ENCODE results near the gene MYO1F.
"Not testable (repeated sequence)": the region's sequence is repeated elsewhere in the genome, so short reads cannot be mapped to it uniquely, and the experiment has no call there.

MYO1F gene

DNA sequence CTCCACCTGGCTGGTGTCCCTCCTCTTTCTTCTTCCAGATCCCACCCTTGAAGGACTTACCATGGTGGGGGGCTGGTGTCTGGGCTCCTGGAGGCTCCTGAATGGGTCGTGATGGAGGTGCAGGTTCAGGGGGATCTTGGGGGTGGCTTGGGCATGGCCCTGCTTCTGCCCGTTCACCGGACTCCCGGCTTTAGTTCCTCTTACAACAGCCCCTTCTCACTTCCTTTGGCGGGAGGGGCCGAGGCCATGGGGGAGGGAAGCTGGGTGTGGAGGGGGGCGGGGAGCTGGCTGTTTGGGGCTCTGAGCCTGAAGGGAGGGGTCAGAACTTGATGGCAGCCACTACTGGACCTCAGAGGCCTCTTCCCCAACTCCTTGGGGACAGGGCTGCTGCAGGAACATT is at the start of gene MYO1F:
TSS of gene MYO1F (minus strand) at position 196 of the 400 bp plus-strand sequence. CDS start at position 63, 133 bp downstream.
- DNase-seq (ENCODE audit: low spot score): no peak

DNA sequence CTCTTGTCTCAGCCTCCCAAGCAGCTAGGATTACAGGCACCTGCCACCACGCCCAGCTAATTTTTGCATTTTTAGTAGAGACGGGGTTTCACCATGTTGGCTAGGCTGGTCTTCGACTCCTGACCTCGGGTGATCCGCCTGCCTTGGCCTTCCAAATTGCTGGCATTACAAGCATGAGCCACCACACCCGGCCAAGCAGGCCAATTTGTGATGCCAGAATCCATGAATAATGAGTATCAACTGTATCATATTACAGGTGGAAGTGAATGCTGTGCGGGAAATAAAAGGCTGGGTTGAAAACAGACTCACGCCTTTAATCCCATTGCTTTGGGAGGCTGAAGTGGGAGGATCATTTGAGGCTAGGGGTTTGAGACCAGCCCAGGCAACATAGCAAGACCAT is 49.6 kb upstream of the MYO1F start:
- no peak for DNase-seq (ENCODE audit: low spot score)

DNA sequence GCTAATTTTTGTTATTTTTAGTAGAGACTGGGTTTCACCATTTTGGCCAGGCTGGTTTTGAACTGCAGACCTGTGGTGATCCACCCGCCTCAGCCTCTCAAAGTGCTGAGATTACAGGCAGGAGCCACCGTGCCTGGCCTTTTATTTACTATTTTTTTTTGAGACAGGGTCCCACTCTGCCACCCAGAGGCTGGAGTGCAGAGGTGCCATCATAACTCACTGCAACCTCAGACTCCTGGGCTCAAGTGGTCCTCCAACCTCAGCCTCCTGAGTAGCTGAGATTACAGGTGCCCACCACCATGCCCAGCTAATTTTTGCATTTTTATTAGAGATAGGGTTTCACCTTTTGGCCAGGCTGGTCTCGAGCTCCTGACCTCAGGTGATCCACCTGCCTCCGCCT is 45.6 kb upstream of the MYO1F start:
- DNase-seq (ENCODE audit: low spot score): not testable (repeated sequence)

- no peak for DNase-seq (ENCODE audit: low spot score)
These were observed 41.5 kb upstream of the MYO1F start for GRCh38 chr19:8618751-8619150.

DNA sequence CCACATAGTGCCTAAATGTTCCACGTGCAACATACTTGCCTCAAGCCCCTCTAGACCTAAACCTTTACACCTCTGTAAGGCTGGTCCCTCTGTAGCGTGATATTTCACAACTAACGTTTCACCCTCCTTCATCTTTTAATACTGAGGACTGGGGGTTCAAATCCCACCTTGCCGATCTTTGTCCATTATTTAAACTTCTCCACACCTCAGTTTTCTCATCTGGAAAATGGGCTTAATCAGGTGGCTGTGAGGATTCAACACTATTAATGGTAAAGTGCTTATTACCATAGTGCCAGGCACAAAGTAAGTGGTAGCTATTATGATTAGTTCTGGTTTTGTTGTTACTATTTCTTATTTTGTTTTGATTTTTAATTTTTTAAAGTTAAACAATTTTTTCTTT is 40.7 kb upstream of the MYO1F start:
- no peak for DNase-seq (ENCODE audit: low spot score)

- not testable (repeated sequence) for DNase-seq (ENCODE audit: low spot score)
These were observed 40.1 kb upstream of the MYO1F start for GRCh38 chr19:8617325-8617724.

GRCh38 chr19:8616861-8617260 is 39.6 kb upstream of the MYO1F start:
- DNase-seq (ENCODE audit: low spot score): no peak

GRCh38 chr19:8615813-8616596 is 38.8 kb upstream of the MYO1F start:
- DNase-seq (ENCODE audit: low spot score): peak; percentile 61

- DNase-seq (ENCODE audit: low spot score): no peak
These were observed 37.8 kb upstream of the MYO1F start for GRCh38 chr19:8615024-8615423.

DNA sequence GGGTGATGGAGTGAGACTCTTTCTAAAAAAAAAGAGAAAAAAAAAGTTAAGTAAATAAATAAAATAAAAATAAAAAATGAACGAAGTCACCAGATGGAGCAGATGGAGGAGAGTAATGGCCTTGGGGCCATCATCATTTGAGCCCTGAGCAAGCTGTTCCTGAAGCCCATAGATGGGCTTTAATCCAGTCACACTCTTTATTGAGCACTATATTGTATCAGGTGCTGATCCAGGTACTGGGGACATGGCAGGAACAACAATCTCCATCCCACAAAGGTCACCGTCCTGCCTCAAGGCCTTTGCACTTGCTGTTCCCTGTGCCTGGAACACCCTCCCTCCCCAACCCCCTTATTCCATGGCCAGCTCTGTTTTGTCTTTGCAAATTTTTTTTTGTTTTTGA is 37.2 kb upstream of the MYO1F start:
- no peak for DNase-seq (ENCODE audit: low spot score)

- DNase-seq (ENCODE audit: low spot score): no peak
These were observed 35.5 kb upstream of the MYO1F start for GRCh38 chr19:8612807-8613171.

- DNase-seq (ENCODE audit: low spot score): no peak
These were observed 34.9 kb upstream of the MYO1F start for GRCh38 chr19:8611877-8612806.

GRCh38 chr19:8611391-8611876 is 34.2 kb upstream of the MYO1F start:
- DNase-seq (ENCODE audit: low spot score): no peak

DNA sequence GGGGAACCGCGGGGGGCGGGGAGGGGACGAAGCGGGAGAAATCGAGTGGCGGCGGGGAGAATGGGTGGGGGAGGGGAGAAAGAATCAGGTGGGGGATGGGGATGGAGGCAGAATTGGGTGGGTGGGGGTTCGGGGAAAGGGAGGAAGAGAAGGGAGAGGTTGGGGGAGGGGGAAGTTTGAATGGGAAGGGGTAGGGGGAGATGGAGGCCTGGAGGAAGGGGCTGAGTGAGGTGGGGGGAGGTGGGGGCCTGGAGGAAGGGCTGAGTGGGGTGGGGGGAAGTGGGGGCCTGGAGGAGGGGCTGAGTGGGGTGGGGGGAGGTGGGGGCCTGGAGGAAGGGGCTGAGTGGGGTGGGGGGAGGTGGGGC is 33.7 kb upstream of the MYO1F start:
- no peak for DNase-seq (ENCODE audit: low spot score)

DNA sequence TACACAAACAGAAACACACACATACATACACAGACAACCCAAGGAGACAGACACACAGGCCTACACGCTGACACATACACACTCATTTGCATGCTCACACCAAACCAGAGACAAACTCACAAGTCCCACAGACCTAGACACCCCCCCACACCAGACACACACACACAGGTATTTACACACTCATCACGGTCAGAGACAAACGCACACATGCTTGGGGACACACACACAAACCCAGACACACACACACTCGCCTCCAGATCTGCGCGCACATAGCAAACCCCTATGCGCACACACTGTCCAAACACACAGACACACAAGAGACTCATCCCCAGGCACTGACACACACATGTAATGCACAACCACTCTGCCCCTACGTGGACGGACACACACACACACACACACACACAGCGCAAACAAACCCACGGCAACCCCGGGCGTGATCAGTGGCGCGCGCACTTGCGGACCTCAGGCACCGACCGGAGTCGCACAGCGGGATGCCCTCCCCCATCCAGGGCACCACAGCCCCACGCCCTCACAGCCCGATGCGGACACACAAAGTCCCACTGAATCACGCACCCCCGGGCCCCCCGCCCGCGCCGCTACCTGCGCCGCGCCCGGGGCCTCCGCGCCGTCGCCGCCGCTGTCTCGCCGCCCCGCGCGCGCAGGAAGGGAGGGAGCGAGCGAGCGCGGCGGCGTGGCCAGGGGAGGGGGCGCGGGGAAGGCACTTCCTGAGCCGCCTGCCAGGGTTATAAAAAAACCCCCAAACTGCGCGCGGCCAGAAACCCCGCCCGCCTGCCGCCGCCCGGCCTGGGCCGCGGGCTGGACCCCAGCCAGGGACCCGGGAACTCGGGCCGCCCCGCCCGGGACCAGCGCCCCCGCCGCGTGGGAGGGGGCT is 33.0 kb upstream of the MYO1F start, which contains the start of gene ADAMTS10:
TSS of gene ADAMTS10 (minus strand) at position 675 of the 895 bp plus-strand sequence. CDS start 5,005 bp downstream, outside the sequence.
- no peak for DNase-seq (ENCODE audit: low spot score)

DNA sequence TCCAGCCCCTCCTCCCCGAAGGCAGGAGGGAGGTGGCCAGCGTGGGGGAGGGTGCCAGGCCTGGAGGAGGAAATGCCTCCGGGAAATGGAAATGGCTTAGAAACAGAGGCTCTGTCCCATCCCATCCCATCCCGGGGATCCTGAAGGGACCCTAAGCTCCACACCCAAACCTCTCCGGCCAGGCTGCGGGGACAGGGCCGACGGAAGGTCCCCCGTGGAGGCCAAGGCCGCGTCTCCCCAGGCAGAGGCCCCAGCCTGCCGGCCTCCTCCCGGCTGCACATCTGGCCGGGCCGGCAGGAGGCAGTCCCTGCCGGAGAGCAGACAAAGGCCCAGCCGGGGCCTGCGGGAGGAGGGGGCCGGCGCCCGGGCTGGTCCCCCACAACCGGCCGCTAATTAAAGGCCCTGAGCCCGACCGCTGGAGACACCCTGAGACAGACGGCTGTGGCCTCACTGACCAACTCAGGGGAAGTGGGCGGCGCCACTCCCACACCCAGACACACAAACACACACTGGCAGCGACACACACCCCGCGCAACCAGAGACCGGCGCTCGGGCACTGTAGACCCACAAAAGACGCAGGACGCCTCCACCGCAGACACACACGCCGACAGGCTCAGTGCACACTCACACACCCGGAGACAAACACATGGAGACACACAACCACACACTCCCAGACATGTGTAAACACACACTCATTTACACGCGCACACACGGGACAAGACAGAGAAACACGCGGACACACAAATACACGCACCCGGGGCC is 32.2 kb upstream of the MYO1F start:
- DNase-seq (ENCODE audit: low spot score): peak; percentile 69

DNA sequence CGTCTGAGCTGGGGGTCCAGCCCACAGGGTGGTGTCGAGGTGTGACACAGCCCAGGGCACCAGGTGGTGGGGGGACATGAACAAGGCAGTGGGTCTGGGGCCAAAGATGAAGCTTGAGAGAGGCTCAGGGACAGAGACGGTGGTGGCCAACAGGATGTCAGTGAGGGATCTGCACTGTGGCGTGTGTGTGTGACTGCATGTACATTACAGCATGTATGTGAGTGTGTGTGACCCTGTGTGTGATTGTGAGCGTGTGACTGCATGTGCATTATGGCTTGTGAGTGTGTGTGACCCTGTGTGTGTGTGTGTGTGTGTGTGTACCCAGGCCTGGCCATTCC is 31.7 kb upstream of the MYO1F start:
- no peak for DNase-seq (ENCODE audit: low spot score)

- DNase-seq (ENCODE audit: low spot score): no peak
These were observed 30.1 kb upstream of the MYO1F start for GRCh38 chr19:8607386-8607785.

GRCh38 chr19:8605514-8605913 is 28.3 kb upstream of the MYO1F start:
- DNase-seq (ENCODE audit: low spot score): no peak

DNA sequence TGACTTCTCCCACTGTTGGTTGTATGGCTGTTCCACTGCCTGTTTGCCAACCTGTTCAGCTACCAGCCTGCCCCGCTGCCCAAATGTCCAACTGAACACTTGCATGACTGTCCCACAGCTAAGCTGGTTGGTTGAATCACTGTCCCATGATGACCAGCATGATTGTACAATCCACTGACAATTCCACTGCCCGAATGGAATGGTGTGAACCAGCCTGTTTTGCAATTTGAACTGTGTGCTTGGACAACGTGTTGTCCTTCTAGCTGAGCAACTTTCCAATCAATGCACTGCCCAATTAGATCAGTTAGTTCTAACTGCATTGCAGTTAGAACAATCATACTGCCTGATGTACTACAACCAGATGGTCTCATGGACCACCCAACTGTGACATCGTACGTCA is 24.6 kb upstream of the MYO1F start:
- no peak for DNase-seq (ENCODE audit: low spot score)

DNA sequence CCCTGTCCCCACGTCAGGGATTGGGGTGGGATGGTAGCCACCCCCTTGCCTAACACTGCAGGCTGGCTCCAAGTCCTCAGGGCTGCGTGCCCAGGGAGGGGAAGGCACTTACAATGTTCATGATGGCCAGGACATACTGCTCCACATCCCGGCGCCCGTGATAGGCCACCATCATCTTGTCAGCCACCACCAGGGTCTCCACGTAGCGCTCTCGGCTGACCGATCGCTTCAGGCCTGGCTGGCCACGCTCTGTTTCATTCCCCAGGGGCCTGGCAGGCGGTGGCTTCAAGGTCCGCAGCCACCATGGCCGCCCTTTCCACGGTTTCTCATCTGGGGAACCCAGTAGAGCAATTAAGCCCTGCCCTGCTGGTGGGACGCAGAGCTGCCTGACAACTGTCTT is 23.6 kb upstream of the MYO1F start:
- DNase-seq (ENCODE audit: low spot score): no peak

Measured in HuH-7 (cell line).